Brain pericyte (primary cell): Measurements from ENCODE around the gene USP15.
"Not testable (repeated sequence)": the region's sequence is repeated elsewhere in the genome, so short reads cannot be mapped to it uniquely, and the experiment has no call there.

Experiments used
- DNase-seq: peaks from one replicate; pipeline ENCODE4 v3.0.0-alpha.2; 2012; ENCODE audit warnings: low read depth, low spot score

Gene USP15

GRCh38 chr12:62438098-62438692 is 178.0 kb downstream of the USP15 start:
- DNase-seq: no peak

GRCh38 chr12:62446754-62447452 is 186.7 kb downstream of the USP15 start:
- DNase-seq: no peak

- DNase-seq: no peak
Observed at GRCh38 chr12:62448436-62448835, 188.2 kb downstream of the USP15 start.

GRCh38 chr12:62455429-62455828 is 195.2 kb downstream of the USP15 start:
- DNase-seq: not testable (repeated sequence)

GRCh38 chr12:62458626-62459025 is 198.4 kb downstream of the USP15 start:
- no peak for DNase-seq

- no peak for DNase-seq
Observed at GRCh38 chr12:62459976-62460375, 199.8 kb downstream of the USP15 start.

- DNase-seq: not testable (repeated sequence)
Observed at GRCh38 chr12:62461171-62461837, 201.1 kb downstream of the USP15 start.

- DNase-seq: not testable (repeated sequence)
Observed at GRCh38 chr12:62463252-62463651, 203.0 kb downstream of the USP15 start.
